22Rv1 (cell line): Measurements from ENCODE around the gene METTL15.

Experiments used
- CTCF ChIP-seq: fragments of 450-650 bp; IDR thresholded peaks from 2 replicates; pipeline ENCODE4 v1.5.1; 2017; ENCODE audit warnings: mild to moderate bottlenecking
- ZFX ChIP-seq: fragments of 450-650 bp; IDR thresholded peaks from 2 replicates; pipeline ENCODE4 v1.6.1; 2017; ENCODE audit warnings: antibody characterized with exemption, borderline replicate concordance

- TF ChIP-seq CTCF (no peak), ZFX (no peak)
Observed at GRCh38 chr11:28092786-28093185, 15.4 kb upstream of the METTL15 start.
